HEK293T (cell line): ENCODE data around the gene ARHGEF10L.

Source experiments
- CTCF ChIA-PET: fragments of 350-600 bp; formaldehyde crosslinking; extraction: SDS; loops from one replicate; lab custom pipeline; 2021; ENCODE audit warnings: antibody characterized with exemption, inconsistent platforms; lab: Yijun Ruan, JAX
- POLR2A ChIA-PET: fragments of 350-600 bp; formaldehyde crosslinking; extraction: SDS; loops from one replicate; lab custom pipeline; 2020; ENCODE audit warnings: antibody characterized with exemption, inconsistent platforms; lab: Yijun Ruan, JAX
- DNase-seq: peaks from one replicate; pipeline ENCODE4 v3.0.0; 2012; ENCODE audit warnings: mixed read lengths; ENCODE audit errors: extremely low spot score
- ARNT ChIP-seq: fragments of 450-650 bp; IDR thresholded peaks from 2 replicates; pipeline ENCODE4 v1.6.1; 2017; ENCODE audit warnings: mild to moderate bottlenecking
- BHLHE40 ChIP-seq: fragments of 450-650 bp; IDR thresholded peaks from 2 replicates; pipeline ENCODE4 v1.6.1; 2016; ENCODE audit warnings: mild to moderate bottlenecking, moderate library complexity, borderline replicate concordance
- CTBP1 ChIP-seq: fragments of 450-650 bp; IDR thresholded peaks from 2 replicates; pipeline ENCODE4 v1.6.1; 2016; ENCODE audit warnings: borderline replicate concordance
- ELF4 ChIP-seq: fragments of 450-650 bp; IDR thresholded peaks from 2 replicates; pipeline ENCODE4 v1.6.1; 2017; ENCODE audit warnings: antibody characterized with exemption
- FOXA1 ChIP-seq: fragments of 450-650 bp; IDR thresholded peaks from 2 replicates; pipeline ENCODE4 v1.6.1; 2016; ENCODE audit warnings: mild to moderate bottlenecking
- FOXK2 ChIP-seq: fragments of 450-650 bp; IDR thresholded peaks from 2 replicates; pipeline ENCODE4 v1.6.1; 2016; ENCODE audit warnings: mild to moderate bottlenecking
- FOXM1 ChIP-seq: fragments of 450-650 bp; IDR thresholded peaks from 2 replicates; pipeline ENCODE4 v1.6.1; 2017; ENCODE audit warnings: mild to moderate bottlenecking, borderline replicate concordance
- HDGF ChIP-seq: fragments of 450-650 bp; IDR thresholded peaks from 2 replicates; pipeline ENCODE4 v1.6.1; 2017; ENCODE audit warnings: antibody characterized with exemption, borderline replicate concordance
- L3MBTL2 ChIP-seq: fragments of 450-650 bp; conservative IDR thresholded peaks from 2 replicates; pipeline ENCODE4 v1.6.1; 2016; ENCODE audit warnings: mild to moderate bottlenecking
- LEF1 ChIP-seq: fragments of 450-650 bp; IDR thresholded peaks from 2 replicates; pipeline ENCODE4 v1.6.1; 2017; ENCODE audit warnings: mild to moderate bottlenecking, borderline replicate concordance
- NFRKB ChIP-seq: fragments of 450-650 bp; IDR thresholded peaks from 2 replicates; pipeline ENCODE4 v1.6.1; 2016; ENCODE audit warnings: mild to moderate bottlenecking, moderate library complexity
- PKNOX1 ChIP-seq: fragments of 450-650 bp; IDR thresholded peaks from 2 replicates; pipeline ENCODE4 v1.6.1; 2016
- SP1 ChIP-seq: fragments of 450-650 bp; IDR thresholded peaks from 2 replicates; pipeline ENCODE4 v1.6.1; 2017
- SUZ12 ChIP-seq: fragments of 450-650 bp; IDR thresholded peaks from 2 replicates; pipeline ENCODE4 v1.6.1; 2016; ENCODE audit warnings: mild to moderate bottlenecking
- TARDBP ChIP-seq: fragments of 450-650 bp; IDR thresholded peaks from 2 replicates; pipeline ENCODE4 v1.6.1; 2016
- ZNF384 ChIP-seq: fragments of 450-650 bp; IDR thresholded peaks from 2 replicates; pipeline ENCODE4 v1.6.1; 2016

The ARHGEF10L gene

GRCh38 chr1:17564458-17565393, 25.2 kb downstream of the ARHGEF10L start:
- ChIA-PET CTCF (interaction anchor here (1.6 kb wide), 1 partner anchor 42 kb away, joined by 4 read pairs; no protein-coding TSS in a partner anchor), POLR2A (no interaction called here)
- no peak for DNase-seq
- TF ChIP-seq FOXK2: no peak
- TF ChIP-seq L3MBTL2: no peak
- no peak for TF ChIP-seq BHLHE40
- TF ChIP-seq SP1: no peak
- TF ChIP-seq TARDBP: no peak
- TF ChIP-seq LEF1: no peak

- ChIA-PET CTCF (interaction anchor here (1.6 kb wide), 1 partner anchor 41 kb away, joined by 4 read pairs; no protein-coding TSS in a partner anchor), POLR2A (no interaction called here)
- TF ChIP-seq ARNT: no peak
- TF ChIP-seq FOXK2: no peak
- no peak for DNase-seq
Observed at GRCh38 chr1:17565461-17566252, 26.2 kb downstream of the ARHGEF10L start.

- ChIA-PET CTCF (no interaction called here), POLR2A (no interaction called here)
- no peak for TF ChIP-seq ZNF384
- DNase-seq: no peak
Observed at GRCh38 chr1:17566417-17566816, 26.9 kb downstream of the ARHGEF10L start.

GRCh38 chr1:17566892-17567291, 27.4 kb downstream of the ARHGEF10L start:
- TF ChIP-seq TARDBP: no peak
- TF ChIP-seq FOXK2: no peak
- ChIA-PET POLR2A (no interaction called here), CTCF (no interaction called here)
- no peak for DNase-seq

GRCh38 chr1:17567582-17567981, 28.1 kb downstream of the ARHGEF10L start:
- ChIA-PET POLR2A (no interaction called here), CTCF (interaction anchor here (0.6 kb wide), 1 partner anchor 69 kb away, joined by 4 read pairs; no protein-coding TSS in a partner anchor)
- no peak for DNase-seq
- TF ChIP-seq ELF4: no peak
- TF ChIP-seq NFRKB: no peak
- TF ChIP-seq ARNT: no peak
- no peak for TF ChIP-seq CTBP1
- no peak for TF ChIP-seq HDGF
- TF ChIP-seq LEF1: no peak
- no peak for TF ChIP-seq FOXM1
- no peak for TF ChIP-seq SP1
- TF ChIP-seq FOXK2: no peak

GRCh38 chr1:17568014-17568900, 28.8 kb downstream of the ARHGEF10L start:
- DNase-seq: no peak
- CTCF ChIA-PET: interaction anchor here (0.6 kb wide), 1 partner anchor 70 kb away, joined by 4 read pairs; no protein-coding TSS in a partner anchor
- POLR2A ChIA-PET: no interaction called here
- TF ChIP-seq BHLHE40: no peak
- no peak for TF ChIP-seq CTBP1
- no peak for TF ChIP-seq PKNOX1
- TF ChIP-seq ARNT: no peak
- TF ChIP-seq TARDBP: no peak
- no peak for TF ChIP-seq FOXK2
- TF ChIP-seq FOXA1: no peak
- TF ChIP-seq L3MBTL2: no peak
- no peak for TF ChIP-seq NFRKB
- TF ChIP-seq SP1: no peak
- no peak for TF ChIP-seq SUZ12
- no peak for TF ChIP-seq ELF4
- no peak for TF ChIP-seq FOXM1
- TF ChIP-seq LEF1: no peak
- no peak for TF ChIP-seq ZNF384
- TF ChIP-seq HDGF: no peak
